Endothelial cell of umbilical vein (primary cell): ENCODE results near the gene LAX1.

ENCODE experiments used
- CTCF ChIP-seq, 2 donors: IDR thresholded peaks; 1 replicate in 1 of 2; 2 replicates in 1 of 2; pipeline ENCODE4 v1.5.1; 2011; ENCODE audit warnings: low read length in 2 of 2, mild to moderate bottlenecking in 2 of 2, moderate library complexity in 2 of 2, control low read depth in 1 of 2, inconsistent platforms in 1 of 2, low read depth in 1 of 2; ENCODE audit not compliant: insufficient read depth in 1 of 2; ENCODE audit errors: extremely low read depth in 1 of 2
- EZH2 ChIP-seq: IDR thresholded peaks from 2 replicates; pipeline ENCODE4 v1.6.1; 2012; ENCODE audit warnings: borderline replicate concordance, low read depth, mild to moderate bottlenecking, moderate library complexity, low read length, inconsistent platforms; ENCODE audit not compliant: severe bottlenecking
- POLR2A ChIP-seq: IDR thresholded peaks from 2 replicates; pipeline ENCODE4 v1.6.1; 2012; ENCODE audit warnings: low read depth, mild to moderate bottlenecking, control low read depth, low read length

- TF ChIP-seq CTCF (IDR thresholded peaks at IDR 0.05; ENCODE audit: extremely low read depth in 1 of 2, insufficient read depth in 1 of 2, low read depth in 1 of 2, low read length in 2 of 2) = no peak
- TF ChIP-seq POLR2A = no peak
- TF ChIP-seq EZH2 = no peak
Observed at GRCh38 chr1:203818399-203818798, 53.4 kb downstream of the LAX1 start.
